ENCODE measurements around the gene INTS11.

The INTS11 gene

DNA sequence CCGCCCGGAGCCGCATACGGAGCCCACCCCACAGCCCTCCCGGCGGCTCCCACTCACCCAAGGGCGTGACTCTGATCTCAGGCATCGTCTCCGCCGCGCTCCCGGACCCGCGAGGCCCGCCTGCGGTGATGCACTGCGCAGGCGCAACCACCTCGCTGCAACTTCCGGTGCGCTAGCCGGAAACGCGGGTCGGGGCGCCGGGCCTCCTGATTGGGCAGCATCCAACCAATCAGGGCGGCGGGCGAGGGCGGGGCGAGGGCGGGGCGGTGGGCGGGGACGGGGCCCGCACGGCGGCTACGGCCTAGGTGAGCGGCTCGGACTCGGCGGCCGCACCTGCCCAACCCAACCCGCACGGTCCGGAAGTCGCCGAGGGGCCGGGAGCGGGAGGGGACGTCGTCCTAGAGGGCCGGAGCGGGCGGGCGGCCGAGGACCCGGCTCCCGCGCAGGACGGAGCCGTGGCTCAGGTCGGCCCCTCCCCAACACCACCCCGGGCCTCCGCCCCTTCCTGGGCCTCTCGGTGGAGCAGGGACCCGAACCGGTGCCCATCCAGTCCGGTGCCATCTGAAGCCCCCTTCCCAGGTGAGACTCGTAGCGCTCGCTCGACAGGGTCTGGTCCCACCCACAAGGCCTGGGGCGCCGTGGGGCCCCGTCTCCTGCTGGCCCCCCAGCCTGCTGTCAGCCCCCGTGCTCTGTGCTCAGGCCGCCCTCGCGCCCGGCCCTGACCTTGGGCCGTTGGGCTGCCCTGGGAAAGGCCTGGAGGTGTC, at the start of gene INTS11, which contains the start of gene CPTP:
Gene INTS11, minus strand, starts transcription at position 137 of the 764 bp plus-strand sequence. Its CDS starts 52 bp downstream, at position 85.
Gene CPTP, plus strand, starts transcription at position 279 of the 764 bp plus-strand sequence. CDS start 2,109 bp downstream, outside the sequence.
- in situ Hi-C loops (cut with HindIII; ENCODE audit: low sequenced_read_pairs), result no loop called here

DNA sequence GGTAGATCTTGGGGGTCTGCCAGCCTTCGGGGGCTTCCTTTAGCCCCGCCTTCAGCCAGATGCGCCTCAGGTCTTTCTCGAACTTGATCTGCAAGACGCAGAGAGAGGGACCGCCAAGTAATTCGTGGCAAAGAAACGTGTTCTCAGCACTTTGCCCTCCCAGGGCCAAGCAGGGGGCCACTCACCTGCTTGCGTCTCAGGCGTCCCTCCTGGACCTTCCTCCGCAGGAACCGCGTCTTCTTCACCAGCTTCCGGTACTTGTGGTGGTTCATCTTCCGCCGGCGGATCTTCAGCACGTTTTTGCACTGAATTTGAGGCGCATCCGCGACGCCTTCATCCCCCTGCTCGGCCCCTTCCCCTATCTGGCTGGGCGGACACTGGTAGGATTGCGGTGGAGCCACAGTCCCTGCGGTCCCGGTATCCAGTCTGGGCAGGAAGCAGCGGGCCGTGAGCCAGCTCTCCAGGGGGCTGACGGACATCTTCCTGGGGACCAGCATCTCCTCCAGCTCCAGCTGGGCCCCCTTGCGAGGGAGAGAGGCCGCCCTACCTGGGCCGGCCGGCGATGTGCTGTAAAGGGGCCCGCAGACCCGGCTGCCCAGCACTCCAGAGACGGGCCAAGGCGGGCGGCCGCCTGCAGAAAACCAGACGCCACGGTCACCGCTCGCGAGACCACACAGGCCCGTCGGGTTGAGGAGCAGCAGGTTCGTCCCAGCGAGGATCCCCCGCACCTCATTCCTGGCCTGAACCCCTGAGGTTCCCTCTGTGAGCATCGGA, 49.5 kb upstream of the INTS11 start:
- in situ Hi-C loops (cut with HindIII; ENCODE audit: low sequenced_read_pairs), result loop anchor here (5.0 to 10.0 kb wide), 6 partner anchors 78 to 262 kb away; partner anchors contain the start of gene UBE2J2

DNA sequence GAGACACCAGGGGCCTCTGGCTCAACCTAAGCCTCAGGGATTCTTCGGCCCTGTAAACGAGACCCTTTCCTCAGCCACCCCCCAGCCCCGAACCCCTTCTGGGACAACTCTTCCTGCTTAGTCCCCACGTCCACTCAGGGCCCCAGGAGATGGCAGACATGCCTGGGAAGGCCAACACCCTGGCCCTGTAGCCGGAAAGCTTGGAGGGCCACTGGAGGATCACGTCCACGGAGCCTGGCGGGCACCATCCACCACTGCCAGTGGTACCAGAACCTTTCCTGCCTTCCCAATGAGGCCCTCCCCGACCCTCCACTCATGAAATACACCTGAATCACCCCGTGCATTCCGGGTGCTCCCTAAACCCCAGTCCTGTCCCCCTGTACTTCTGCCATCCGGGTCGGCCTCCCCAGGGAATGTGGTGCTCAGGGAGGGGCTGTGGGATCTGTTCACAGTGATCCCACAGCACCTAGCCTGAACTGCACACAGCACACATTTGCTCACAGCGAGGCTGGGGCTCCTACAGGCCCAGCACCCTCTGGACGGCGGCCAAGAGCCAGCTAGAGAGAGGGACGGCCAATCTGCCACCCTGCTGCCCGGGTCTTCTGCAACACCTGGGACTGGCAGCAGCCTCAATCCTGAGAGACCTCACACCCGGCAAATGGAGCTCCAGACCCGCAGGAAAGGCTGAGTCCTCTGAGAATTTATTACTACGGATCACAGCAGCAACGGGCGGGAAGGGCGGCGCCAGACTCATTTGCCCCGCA, 48.8 kb upstream of the INTS11 start:
- in situ Hi-C loops (cut with HindIII; ENCODE audit: low sequenced_read_pairs), result loop anchor here (5.0 to 10.0 kb wide), 6 partner anchors 79 to 261 kb away; partner anchors contain the start of gene UBE2J2

DNA sequence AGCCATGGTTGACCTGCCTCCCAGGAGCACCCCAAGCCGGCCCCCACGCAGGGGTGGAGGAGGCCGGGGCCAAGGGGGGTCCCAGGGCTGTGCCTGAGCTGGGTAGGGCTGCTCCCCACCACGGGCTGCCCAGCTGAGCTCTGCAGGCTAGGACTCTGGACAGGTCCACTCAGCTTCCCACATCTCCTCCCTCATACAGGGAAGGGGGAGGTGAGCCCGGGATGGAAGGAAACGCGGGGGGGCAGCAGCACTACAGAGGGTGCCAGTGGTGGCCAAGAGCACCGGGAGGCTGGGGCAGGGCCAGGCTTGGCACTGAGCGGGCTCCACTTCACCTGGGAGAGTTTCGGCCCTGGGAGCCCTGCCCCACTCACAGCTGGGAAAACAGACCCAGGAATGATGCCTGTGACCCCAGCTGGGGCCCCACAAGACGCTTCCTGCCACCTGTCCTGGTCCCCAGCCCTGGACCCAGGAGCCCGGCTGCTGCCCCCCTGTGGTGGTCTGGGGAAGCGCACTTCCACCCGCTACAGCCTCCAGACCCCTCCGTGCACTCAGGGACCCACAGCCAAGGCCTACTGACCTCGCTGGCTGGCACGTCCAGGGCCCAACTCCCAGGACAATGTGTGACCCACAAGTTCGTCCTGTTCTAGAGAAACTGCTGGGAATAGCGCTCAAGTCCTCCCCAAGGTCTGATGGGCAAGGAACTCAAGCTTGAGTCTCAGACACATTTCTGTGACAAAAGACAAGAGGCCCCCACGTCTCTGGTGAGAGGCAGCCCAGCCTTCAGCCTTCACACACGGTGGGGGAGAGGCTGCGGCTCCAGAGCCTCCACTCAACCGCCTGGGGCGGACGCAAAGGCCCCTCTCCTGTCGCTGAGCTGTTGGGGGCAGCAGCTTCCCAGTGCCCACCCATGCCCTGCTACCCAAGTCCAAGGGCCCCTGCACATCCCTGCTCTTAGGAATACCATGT, 47.6 kb upstream of the INTS11 start:
- in situ Hi-C loops (cut with HindIII; ENCODE audit: low sequenced_read_pairs), result loop anchor here (5.0 to 10.0 kb wide), 6 partner anchors 80 to 260 kb away; partner anchors contain the start of gene UBE2J2

DNA sequence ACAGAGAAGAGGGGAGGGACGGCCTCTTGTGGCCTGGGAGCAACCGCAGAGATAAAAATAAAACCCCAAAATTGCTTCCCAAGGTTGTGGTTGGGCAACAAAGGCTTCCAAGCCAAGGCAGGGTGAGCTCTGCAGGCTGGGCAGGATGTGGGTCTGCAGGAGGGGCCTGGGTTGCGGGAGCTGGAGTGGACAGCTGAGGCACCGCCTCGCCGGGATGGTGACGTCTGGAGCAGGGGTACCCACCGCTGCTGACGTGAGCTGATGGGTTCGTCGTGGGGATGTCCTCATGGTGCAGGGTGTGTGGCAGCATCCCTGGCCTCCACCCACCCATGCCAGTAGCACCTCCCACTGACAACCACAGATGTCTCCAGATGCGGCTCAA, 46.9 kb upstream of the INTS11 start:
- in situ Hi-C loops (cut with HindIII; ENCODE audit: low sequenced_read_pairs), result loop anchor here (5.0 to 10.0 kb wide), 6 partner anchors 81 to 259 kb away; partner anchors contain the start of gene UBE2J2

- in situ Hi-C loops (cut with HindIII; ENCODE audit: low sequenced_read_pairs), result loop anchor here (5.0 to 10.0 kb wide), 6 partner anchors 81 to 259 kb away; partner anchors contain the start of gene UBE2J2
These were observed 46.4 kb upstream of the INTS11 start for GRCh38 chr1:1370771-1371300.

DNA sequence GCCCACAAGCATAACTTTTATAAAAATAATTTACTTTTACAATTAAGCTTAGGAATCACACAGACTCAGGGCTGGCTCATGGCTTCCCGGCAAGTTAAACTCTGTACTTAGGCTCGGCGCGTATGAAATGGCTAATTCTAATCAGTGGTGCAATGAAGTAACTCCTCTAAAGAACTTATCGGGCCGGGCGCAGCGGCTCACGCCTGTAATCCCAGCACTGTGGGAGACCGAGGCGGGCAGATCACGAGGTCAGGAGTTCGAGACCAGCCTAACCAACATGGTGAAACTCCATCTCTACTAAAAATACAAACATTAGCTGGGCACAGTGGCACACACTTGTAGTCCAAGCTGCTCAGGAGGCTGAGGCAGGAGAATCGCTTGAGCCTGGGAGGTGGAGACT, 45.6 kb upstream of the INTS11 start:
- in situ Hi-C loops (cut with HindIII; ENCODE audit: low sequenced_read_pairs), result loop anchor here (5.0 to 10.0 kb wide), 6 partner anchors 82 to 258 kb away; partner anchors contain the start of gene UBE2J2

DNA sequence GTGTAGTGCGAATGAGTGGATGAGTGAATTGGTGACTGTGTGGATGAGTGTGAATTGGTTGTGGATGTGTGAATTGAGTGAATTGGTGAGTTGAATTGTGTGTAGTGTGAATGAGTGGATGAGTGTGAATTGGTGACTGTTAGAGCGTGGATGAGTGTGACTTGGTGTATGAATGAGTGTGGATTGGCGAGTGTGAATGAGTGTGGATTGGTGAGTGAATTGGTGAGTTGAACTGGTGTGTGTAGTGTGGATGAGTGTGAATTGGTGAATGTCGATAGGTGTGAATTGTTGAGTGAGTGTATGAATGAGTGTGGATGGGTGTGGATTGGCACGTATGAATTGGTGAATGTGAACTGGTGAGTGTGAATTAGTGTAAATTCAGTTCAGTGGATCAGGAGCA, 42.9 kb upstream of the INTS11 start:
- in situ Hi-C loops (cut with HindIII; ENCODE audit: low sequenced_read_pairs), result no loop called here

DNA sequence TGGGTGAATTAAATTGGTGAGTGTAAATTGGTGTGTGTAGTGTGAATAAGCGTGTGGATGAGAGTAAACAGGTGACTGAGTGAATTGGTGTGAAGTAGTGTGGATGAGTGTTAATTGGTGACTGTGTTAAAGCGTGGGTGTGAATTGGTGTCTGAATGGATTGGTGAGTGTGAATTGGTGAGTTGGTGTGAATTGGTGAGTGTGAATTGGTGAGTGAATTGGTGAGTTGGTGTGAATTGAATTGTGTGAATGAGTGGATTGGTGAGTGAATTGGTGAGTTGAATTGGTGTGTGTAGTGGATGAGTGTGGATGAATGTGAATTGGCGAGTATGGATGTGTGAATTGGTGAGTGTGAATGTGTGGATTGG, 42.2 kb upstream of the INTS11 start:
- in situ Hi-C loops (cut with HindIII; ENCODE audit: low sequenced_read_pairs), result no loop called here

DNA sequence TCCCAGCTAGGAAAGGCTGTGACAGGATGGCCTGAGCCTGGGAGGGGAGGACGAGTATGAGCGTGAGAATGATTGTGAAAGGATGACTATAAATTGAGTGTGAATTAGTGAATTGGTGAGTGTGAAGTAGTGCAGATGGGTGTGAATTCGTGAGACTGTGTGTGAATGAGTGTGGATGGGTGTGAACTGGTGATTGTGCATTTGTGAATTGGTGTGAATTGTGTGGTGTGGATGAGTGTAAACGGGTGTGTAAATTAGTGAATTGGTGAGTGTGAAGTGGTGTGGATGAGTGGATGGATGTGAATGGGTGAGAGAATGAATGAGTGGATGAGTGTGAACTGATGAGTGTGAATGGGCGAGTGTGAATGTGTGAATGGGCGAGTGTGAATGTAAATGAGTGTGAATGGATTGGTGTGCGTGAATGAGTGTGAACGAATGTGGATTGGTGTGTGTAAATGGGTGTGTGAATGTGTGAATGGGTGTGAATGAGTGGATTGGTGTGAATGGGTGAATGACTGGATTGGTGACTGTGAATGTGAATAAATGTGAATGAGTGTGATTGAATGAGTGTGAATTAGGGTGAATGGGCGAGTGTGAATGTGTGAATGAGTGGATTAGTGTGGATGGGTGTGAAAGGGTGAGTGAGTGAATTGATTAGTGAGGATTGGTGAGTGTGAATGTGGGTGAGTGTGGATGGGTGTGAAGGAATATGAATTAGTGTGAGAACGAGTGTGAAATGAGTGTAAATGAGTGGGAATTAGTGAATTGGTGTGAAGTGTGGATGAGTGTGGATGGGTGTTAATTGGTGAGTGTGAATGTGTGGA, 41.6 kb upstream of the INTS11 start:
- in situ Hi-C loops (cut with HindIII; ENCODE audit: low sequenced_read_pairs), result no loop called here

GRCh38 chr1:1364266-1364665, 39.8 kb upstream of the INTS11 start:
- in situ Hi-C loops (cut with HindIII; ENCODE audit: low sequenced_read_pairs), result no loop called here

GRCh38 chr1:1361982-1362423, 37.5 kb upstream of the INTS11 start:
- in situ Hi-C loops (cut with HindIII; ENCODE audit: low sequenced_read_pairs), result no loop called here

GRCh38 chr1:1361233-1361981, 36.9 kb upstream of the INTS11 start:
- in situ Hi-C loops (cut with HindIII; ENCODE audit: low sequenced_read_pairs), result no loop called here

DNA sequence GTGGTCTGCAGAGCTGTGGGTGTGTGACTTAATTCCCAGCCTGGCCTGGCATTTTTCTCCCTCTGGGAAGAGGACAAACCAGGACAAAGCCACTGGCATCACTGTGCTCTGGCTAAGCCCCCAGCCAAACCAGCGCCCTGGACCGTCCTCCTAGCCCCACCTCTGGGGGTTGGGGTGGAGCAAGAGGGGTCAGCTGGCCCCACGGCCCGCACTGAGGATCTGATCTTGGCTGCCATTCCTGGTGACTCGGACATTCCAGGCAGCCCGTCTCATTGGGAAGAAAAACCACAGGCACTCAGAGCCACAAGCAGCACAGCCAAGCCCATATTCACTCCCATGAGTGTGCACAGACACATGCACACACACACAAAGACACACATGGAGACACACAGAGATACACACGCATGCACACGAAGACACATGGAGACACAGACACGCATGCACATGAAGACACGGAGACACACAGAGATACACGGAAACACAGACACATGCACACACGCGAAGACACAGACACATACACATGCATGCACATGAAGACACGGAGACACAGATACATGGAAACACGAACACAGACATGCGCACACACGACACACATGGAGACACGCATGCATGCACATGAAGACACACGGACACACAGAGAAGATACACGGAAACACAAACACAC, 36.2 kb upstream of the INTS11 start:
- in situ Hi-C loops (cut with HindIII; ENCODE audit: low sequenced_read_pairs), result no loop called here

DNA sequence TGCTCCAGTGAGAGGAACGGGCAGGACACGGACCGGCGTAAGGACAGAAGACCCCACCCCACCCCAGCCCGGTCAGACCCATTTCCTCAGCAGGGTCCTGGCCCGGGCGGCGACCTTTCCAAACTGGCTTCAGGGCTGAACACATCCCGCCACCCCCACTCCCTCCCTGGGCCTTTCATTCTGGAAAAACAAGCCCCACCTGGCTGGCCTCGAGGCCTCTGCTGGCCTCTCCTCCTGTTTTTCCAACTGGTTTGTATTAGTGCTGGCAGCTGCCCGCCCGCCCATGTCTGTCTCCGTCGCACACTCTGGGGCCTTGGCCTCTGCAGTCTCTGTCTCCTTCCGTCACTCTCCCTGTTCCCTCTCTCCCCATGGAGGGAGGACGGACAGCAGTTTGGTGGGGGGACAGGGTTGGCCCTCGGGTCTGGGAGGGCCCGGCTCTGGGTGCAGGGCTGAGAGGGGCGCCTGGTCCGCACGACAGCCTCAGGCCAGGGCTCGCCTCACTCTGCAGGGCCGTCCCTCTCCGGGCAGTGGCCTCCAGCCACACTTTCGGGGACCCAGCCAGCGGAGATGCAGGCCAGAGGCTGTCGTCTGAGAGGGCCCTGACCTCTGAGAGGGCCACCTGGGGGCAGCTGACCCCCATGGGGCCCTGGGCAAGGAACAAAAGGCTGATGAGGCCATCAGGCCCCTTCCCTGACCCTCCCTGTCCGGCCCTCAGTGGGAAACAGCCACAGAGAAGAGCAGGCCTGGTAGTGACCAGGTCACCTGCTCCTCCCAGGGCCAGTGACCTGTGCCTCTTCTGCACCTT, 35.4 kb upstream of the INTS11 start:
- in situ Hi-C loops (cut with HindIII; ENCODE audit: low sequenced_read_pairs), result no loop called here

GRCh38 chr1:1359308-1359663, 34.8 kb upstream of the INTS11 start:
- in situ Hi-C loops (cut with HindIII; ENCODE audit: low sequenced_read_pairs), result no loop called here
